Loucy (cell line): ENCODE data around the gene C5orf34.

Source experiments
- EZH2phosphoT487 ChIP-seq: fragments of 200-600 bp; IDR thresholded peaks from 2 replicates; pipeline ENCODE4 v1.6.1; 2018; ENCODE audit warnings: antibody characterized with exemption, mild to moderate bottlenecking, moderate library complexity, borderline replicate concordance
- TF ChIP-seq, protein P1 (sequence below): fragments of 200-600 bp; sonication (generic); conservative IDR thresholded peaks from 2 replicates; pipeline ENCODE4 v1.5.1; 2014; ENCODE audit warnings: mild to moderate bottlenecking, antibody characterized with exemption, low read length

DNA sequence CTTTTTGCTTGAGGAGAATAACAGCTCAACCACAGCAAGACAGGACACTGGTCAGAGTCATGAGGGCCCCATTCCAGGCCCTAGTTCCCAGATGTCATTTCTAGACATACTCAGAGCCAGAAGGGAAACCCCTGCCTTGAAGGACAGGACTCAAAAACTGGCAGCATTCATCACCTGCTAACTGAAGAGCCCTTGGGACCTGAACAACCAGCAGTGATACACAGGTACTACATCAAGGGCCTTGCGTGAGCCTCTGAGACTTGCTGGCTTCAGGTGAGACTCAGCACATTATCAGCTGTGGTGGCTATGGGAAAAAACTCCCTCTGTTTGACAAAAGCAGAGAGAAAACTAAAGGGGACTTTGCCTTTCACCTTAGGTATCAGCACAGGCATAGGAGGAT is 53.9 kb downstream of the C5orf34 start:
- TF ChIP-seq, protein P1, sequence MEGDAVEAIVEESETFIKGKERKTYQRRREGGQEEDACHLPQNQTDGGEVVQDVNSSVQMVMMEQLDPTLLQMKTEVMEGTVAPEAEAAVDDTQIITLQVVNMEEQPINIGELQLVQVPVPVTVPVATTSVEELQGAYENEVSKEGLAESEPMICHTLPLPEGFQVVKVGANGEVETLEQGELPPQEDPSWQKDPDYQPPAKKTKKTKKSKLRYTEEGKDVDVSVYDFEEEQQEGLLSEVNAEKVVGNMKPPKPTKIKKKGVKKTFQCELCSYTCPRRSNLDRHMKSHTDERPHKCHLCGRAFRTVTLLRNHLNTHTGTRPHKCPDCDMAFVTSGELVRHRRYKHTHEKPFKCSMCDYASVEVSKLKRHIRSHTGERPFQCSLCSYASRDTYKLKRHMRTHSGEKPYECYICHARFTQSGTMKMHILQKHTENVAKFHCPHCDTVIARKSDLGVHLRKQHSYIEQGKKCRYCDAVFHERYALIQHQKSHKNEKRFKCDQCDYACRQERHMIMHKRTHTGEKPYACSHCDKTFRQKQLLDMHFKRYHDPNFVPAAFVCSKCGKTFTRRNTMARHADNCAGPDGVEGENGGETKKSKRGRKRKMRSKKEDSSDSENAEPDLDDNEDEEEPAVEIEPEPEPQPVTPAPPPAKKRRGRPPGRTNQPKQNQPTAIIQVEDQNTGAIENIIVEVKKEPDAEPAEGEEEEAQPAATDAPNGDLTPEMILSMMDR, result no peak
- TF ChIP-seq EZH2phosphoT487, result no peak
